Measurements from ENCODE around the gene SMAD4.

DNA sequence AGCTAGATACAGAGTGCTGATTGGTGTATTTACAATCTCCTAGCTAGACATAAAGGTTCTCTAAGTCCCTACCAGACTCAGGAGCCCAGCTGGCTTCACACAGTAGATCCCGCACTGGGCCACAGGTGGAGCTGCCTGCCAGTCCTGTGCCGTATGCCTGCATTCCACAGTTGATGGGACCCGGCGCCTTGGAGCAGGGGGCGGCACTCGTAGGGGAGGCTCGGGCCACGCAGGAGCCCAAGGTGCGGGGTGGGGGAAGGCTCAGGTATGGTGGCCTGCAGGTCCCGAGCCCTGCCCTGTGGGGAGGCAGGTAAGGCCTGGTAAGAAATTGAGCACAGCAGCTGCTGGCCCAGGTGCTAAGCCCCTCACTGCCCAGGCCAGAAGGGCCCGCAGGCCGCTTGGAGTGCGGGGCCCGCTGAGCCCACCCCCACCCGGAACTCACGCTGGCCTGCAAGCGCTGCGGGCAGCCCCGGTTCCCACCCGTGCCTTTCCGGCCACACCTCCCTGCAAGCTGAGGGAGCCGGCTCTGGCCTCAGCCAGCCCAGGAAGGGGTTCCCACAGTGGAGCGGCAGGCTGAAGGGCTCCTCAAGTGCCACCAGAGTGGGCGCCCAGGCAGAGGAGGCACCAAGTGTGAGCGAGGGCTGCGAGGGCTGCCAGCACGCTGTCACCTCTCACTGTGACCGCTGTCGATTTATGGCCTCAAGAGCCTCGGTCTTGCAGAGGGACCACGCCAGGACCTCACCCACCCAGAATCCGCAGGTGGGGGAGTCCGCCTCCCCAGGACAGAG lies 91.0 kb downstream of the SMAD4 start:
- TF ChIP-seq, protein P1, sequence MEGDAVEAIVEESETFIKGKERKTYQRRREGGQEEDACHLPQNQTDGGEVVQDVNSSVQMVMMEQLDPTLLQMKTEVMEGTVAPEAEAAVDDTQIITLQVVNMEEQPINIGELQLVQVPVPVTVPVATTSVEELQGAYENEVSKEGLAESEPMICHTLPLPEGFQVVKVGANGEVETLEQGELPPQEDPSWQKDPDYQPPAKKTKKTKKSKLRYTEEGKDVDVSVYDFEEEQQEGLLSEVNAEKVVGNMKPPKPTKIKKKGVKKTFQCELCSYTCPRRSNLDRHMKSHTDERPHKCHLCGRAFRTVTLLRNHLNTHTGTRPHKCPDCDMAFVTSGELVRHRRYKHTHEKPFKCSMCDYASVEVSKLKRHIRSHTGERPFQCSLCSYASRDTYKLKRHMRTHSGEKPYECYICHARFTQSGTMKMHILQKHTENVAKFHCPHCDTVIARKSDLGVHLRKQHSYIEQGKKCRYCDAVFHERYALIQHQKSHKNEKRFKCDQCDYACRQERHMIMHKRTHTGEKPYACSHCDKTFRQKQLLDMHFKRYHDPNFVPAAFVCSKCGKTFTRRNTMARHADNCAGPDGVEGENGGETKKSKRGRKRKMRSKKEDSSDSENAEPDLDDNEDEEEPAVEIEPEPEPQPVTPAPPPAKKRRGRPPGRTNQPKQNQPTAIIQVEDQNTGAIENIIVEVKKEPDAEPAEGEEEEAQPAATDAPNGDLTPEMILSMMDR (IDR thresholded peaks at IDR 0.05), result no peak
- TF ChIP-seq POLR2AphosphoS5 (IDR thresholded peaks at IDR 0.05), result no peak
